HEK293T (cell line): ENCODE results near the gene CERK.

Experiments
- CTCF ChIA-PET: fragments of 350-600 bp; formaldehyde crosslinking; extraction: SDS; loops from one replicate; lab custom pipeline; 2021; ENCODE audit warnings: antibody characterized with exemption, inconsistent platforms; lab: Yijun Ruan, JAX
- POLR2A ChIA-PET: fragments of 350-600 bp; formaldehyde crosslinking; extraction: SDS; loops from one replicate; lab custom pipeline; 2020; ENCODE audit warnings: antibody characterized with exemption, inconsistent platforms; lab: Yijun Ruan, JAX
- DNase-seq: peaks from one replicate; pipeline ENCODE4 v3.0.0; 2012; ENCODE audit warnings: mixed read lengths; ENCODE audit errors: extremely low spot score
- ARNT ChIP-seq: fragments of 450-650 bp; IDR thresholded peaks from 2 replicates; pipeline ENCODE4 v1.6.1; 2017; ENCODE audit warnings: mild to moderate bottlenecking
- BHLHE40 ChIP-seq: fragments of 450-650 bp; IDR thresholded peaks from 2 replicates; pipeline ENCODE4 v1.6.1; 2016; ENCODE audit warnings: mild to moderate bottlenecking, moderate library complexity, borderline replicate concordance
- CTBP1 ChIP-seq: fragments of 450-650 bp; IDR thresholded peaks from 2 replicates; pipeline ENCODE4 v1.6.1; 2016; ENCODE audit warnings: borderline replicate concordance
- ELF4 ChIP-seq: fragments of 450-650 bp; IDR thresholded peaks from 2 replicates; pipeline ENCODE4 v1.6.1; 2017; ENCODE audit warnings: antibody characterized with exemption
- FOXA1 ChIP-seq: fragments of 450-650 bp; IDR thresholded peaks from 2 replicates; pipeline ENCODE4 v1.6.1; 2016; ENCODE audit warnings: mild to moderate bottlenecking
- FOXK2 ChIP-seq: fragments of 450-650 bp; IDR thresholded peaks from 2 replicates; pipeline ENCODE4 v1.6.1; 2016; ENCODE audit warnings: mild to moderate bottlenecking
- FOXM1 ChIP-seq: fragments of 450-650 bp; IDR thresholded peaks from 2 replicates; pipeline ENCODE4 v1.6.1; 2017; ENCODE audit warnings: mild to moderate bottlenecking, borderline replicate concordance
- HDGF ChIP-seq: fragments of 450-650 bp; IDR thresholded peaks from 2 replicates; pipeline ENCODE4 v1.6.1; 2017; ENCODE audit warnings: antibody characterized with exemption, borderline replicate concordance
- L3MBTL2 ChIP-seq: fragments of 450-650 bp; conservative IDR thresholded peaks from 2 replicates; pipeline ENCODE4 v1.6.1; 2016; ENCODE audit warnings: mild to moderate bottlenecking
- LEF1 ChIP-seq: fragments of 450-650 bp; IDR thresholded peaks from 2 replicates; pipeline ENCODE4 v1.6.1; 2017; ENCODE audit warnings: mild to moderate bottlenecking, borderline replicate concordance
- NFRKB ChIP-seq: fragments of 450-650 bp; IDR thresholded peaks from 2 replicates; pipeline ENCODE4 v1.6.1; 2016; ENCODE audit warnings: mild to moderate bottlenecking, moderate library complexity
- SP1 ChIP-seq: fragments of 450-650 bp; IDR thresholded peaks from 2 replicates; pipeline ENCODE4 v1.6.1; 2017
- SUZ12 ChIP-seq: fragments of 450-650 bp; IDR thresholded peaks from 2 replicates; pipeline ENCODE4 v1.6.1; 2016; ENCODE audit warnings: mild to moderate bottlenecking
- TARDBP ChIP-seq: fragments of 450-650 bp; IDR thresholded peaks from 2 replicates; pipeline ENCODE4 v1.6.1; 2016
- ZNF384 ChIP-seq: fragments of 450-650 bp; IDR thresholded peaks from 2 replicates; pipeline ENCODE4 v1.6.1; 2016
- TF ChIP-seq, protein P1 (sequence below): fragments of 450-650 bp; IDR thresholded peaks from 2 replicates; pipeline ENCODE4 v1.6.1; 2016

Gene CERK

GRCh38 chr22:46749682-46750529, 11.9 kb upstream of the CERK start:
- ChIA-PET CTCF (interaction anchor here (1.5 kb wide), 1 partner anchor 9 kb away, joined by 6 read pairs; no protein-coding TSS in a partner anchor), POLR2A (interaction anchor here (1.7 to 4.4 kb wide), 2 partner anchors 11 to 12 kb away, joined by 5 to 34 read pairs; partner anchors contain the start of gene TBC1D22A)
- TF ChIP-seq HDGF (no peak), SUZ12 (no peak), FOXM1 (no peak), CTBP1 (no peak), ZNF384 (no peak), L3MBTL2 (no peak), ARNT (no peak), FOXA1 (no peak), LEF1 (no peak), ELF4 (no peak), TARDBP (no peak), NFRKB (no peak), SP1 (no peak), BHLHE40 (no peak), FOXK2 (no peak)
- TF ChIP-seq, protein P1, sequence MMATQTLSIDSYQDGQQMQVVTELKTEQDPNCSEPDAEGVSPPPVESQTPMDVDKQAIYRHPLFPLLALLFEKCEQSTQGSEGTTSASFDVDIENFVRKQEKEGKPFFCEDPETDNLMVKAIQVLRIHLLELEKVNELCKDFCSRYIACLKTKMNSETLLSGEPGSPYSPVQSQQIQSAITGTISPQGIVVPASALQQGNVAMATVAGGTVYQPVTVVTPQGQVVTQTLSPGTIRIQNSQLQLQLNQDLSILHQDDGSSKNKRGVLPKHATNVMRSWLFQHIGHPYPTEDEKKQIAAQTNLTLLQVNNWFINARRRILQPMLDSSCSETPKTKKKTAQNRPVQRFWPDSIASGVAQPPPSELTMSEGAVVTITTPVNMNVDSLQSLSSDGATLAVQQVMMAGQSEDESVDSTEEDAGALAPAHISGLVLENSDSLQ = no peak
- no peak for DNase-seq

- DNase-seq = no peak
- ChIA-PET POLR2A (interaction anchor here (4.4 kb wide), 1 partner anchor 13 kb away, joined by 34 read pairs; the partner anchor contains the start of gene TBC1D22A), CTCF (interaction anchor here (1.5 kb wide), 1 partner anchor 10 kb away, joined by 6 read pairs; no protein-coding TSS in a partner anchor)
- TF ChIP-seq CTBP1 = no peak
- TF ChIP-seq FOXA1 = no peak
- TF ChIP-seq FOXK2 = no peak
Observed at GRCh38 chr22:46748908-46749675, 11.0 kb upstream of the CERK start.

GRCh38 chr22:46748206-46748907, 10.3 kb upstream of the CERK start:
- DNase-seq = no peak
- ChIA-PET POLR2A (interaction anchor here (4.4 kb wide), 1 partner anchor 14 kb away, joined by 34 read pairs; the partner anchor contains the start of gene TBC1D22A), CTCF (interaction anchor here (1.5 kb wide), 1 partner anchor 10 kb away, joined by 6 read pairs; no protein-coding TSS in a partner anchor)
- TF ChIP-seq NFRKB = no peak
- TF ChIP-seq LEF1 = no peak

- CTCF ChIA-PET = no interaction called here
- POLR2A ChIA-PET = no interaction called here
- DNase-seq = no peak
Observed at GRCh38 chr22:46747646-46748045, 9.6 kb upstream of the CERK start.

DNA sequence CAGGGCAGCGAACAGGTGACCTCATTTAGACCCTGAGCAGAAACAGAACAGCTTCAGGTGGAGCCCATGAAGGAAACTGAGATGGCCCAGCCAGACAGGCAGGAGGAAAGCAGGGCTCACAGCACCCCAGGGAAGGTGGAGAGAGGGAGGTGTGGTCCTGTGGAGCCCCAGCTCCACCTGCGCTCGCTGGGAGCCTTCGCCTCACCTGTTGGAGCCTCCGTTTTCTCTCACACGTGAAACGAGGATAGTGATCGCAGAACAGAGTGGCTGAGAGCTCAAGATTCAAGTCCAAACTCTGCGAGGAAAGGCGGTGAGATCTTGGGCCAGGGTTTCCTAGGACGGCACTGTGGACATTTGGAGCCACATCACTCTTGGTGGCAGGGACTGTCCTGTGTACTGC, 8.6 kb upstream of the CERK start:
- no peak for DNase-seq
- ChIA-PET CTCF (no interaction called here), POLR2A (no interaction called here)
- TF ChIP-seq SUZ12 = no peak

More at GRCh38 chr22:46747646-46748045, 9.6 kb upstream of the CERK start:
- TF ChIP-seq BHLHE40 (no peak), CTBP1 (no peak), FOXK2 (no peak), SUZ12 (no peak), TARDBP (no peak), SP1 (no peak), FOXM1 (no peak), HDGF (no peak), FOXA1 (no peak), ELF4 (no peak), L3MBTL2 (no peak), NFRKB (no peak), LEF1 (no peak), ARNT (no peak), ZNF384 (no peak)
- TF ChIP-seq, protein P1 = no peak

GRCh38 chr22:46746192-46746591, 8.1 kb upstream of the CERK start:
- ChIA-PET CTCF (no interaction called here), POLR2A (no interaction called here)
- TF ChIP-seq BHLHE40 (no peak), FOXM1 (no peak), ZNF384 (no peak), CTBP1 (no peak), ARNT (no peak), SUZ12 (no peak), HDGF (no peak), NFRKB (no peak), TARDBP (no peak), LEF1 (no peak), ELF4 (no peak)
- DNase-seq = no peak
